SH-SY5Y (cell line): ENCODE results near the gene SPATA6L.

ENCODE experiments used
- GATA2 ChIP-seq: IDR thresholded peaks from 2 replicates; pipeline ENCODE4 v1.6.1; 2011; ENCODE audit warnings: mild to moderate bottlenecking, low read depth, low read length
- GATA3 ChIP-seq: IDR thresholded peaks from 2 replicates; pipeline ENCODE4 v1.6.1; 2011; ENCODE audit warnings: low read depth, mild to moderate bottlenecking, low read length, moderate library complexity

DNA sequence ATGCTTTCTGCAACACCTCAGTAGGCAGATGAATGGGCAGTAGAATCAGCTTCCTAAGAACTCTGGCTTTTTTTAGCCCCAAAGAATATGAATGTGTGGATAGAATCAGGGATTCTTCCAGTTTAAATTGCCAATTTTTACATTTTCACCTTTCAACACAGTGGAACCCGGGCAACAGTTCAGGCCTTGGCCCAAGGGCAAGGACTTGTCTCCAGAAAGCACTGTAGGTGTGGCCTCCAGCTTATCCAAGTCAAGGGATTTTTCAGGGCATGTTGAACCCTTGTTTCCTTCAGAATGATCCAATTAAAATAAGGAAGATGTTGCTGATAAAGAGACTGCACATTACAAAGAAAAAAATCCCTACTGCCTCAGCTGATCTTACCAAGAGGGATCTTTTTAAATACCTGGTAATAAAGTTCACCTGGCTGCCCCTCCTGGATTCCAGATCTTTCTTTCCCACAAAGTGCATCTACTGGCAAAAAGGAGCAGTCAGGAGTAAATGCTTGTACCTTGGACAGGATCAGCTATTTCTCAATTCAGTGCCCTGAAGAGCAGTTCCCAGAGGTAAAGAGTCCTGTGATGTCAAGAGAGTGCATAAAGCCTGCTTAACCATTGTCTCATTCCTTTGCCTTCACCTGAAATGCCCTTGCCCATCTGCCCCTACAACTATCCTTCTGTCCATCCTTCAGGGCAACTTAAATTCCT lies 84.3 kb downstream of the SPATA6L start:
- TF ChIP-seq GATA2 (no peak), GATA3 (no peak)
